K562 (cell line): ENCODE data around the gene PHF24. TPM values are rescaled to one million over a fixed set of nuclear protein-coding genes. Genes with fewer than 3 reads are reported as not detected.

Experiments
- ESRRB ChIP-seq: fragments of 250-450 bp; sonication (Bioruptor Pico); IDR thresholded peaks from 2 replicates; pipeline ENCODE4 v1.5.0; 2020; ENCODE audit warnings: mild to moderate bottlenecking, moderate library complexity, borderline replicate concordance
- HDGF ChIP-seq: fragments of 450-650 bp; IDR thresholded peaks from 2 replicates; pipeline ENCODE4 v1.6.1; 2016
- NCOA1 ChIP-seq: fragments of 450-650 bp; IDR thresholded peaks from 2 replicates; pipeline ENCODE4 v1.6.1; 2016; ENCODE audit warnings: low read depth
- NFRKB ChIP-seq: fragments of 450-650 bp; IDR thresholded peaks from 2 replicates; pipeline ENCODE4 v1.6.1; 2016; ENCODE audit warnings: low read depth
- NONO ChIP-seq, 2 experiments: fragments of 200-400 bp in 1 of 2; fragments of 450-650 bp in 1 of 2; formaldehyde crosslinking in 1 of 2; IDR thresholded peaks; 2 replicates each; pipeline ENCODE4 v1.6.1; 2017; ENCODE audit warnings: low read depth in 2 of 2, mild to moderate bottlenecking in 2 of 2, moderate library complexity in 2 of 2, low read length in 1 of 2
- SUPT5H ChIP-seq: fragments of 450-650 bp; IDR thresholded peaks from 2 replicates; pipeline ENCODE4 v1.6.1; 2016
- TAF9B ChIP-seq: fragments of 450-650 bp; IDR thresholded peaks from 2 replicates; pipeline ENCODE4 v1.6.1; 2018; ENCODE audit warnings: mild to moderate bottlenecking; ENCODE audit not compliant: partially characterized antibody
- ZBTB43 ChIP-seq: sonication (generic); formaldehyde crosslinking; IDR thresholded peaks from 2 replicates; pipeline ENCODE4 v1.8.0; 2023; ENCODE audit warnings: mild to moderate bottlenecking, missing genetic modification reagents
- ZNF121 ChIP-seq: sonication (generic); formaldehyde crosslinking; conservative IDR thresholded peaks from 2 replicates; pipeline ENCODE4 v1.8.0; 2022; ENCODE audit warnings: missing genetic modification reagents
- ZNF175 ChIP-seq: fragments of 200-800 bp; sonication (Bioruptor generic); IDR thresholded peaks from 2 replicates; pipeline ENCODE4 v1.6.1; 2016; ENCODE audit warnings: low read depth, mild to moderate bottlenecking, missing genetic modification characterization, missing compliant biosample characterization
- ZNF384 ChIP-seq: IDR thresholded peaks from 2 replicates; pipeline ENCODE4 v1.6.1; 2012; ENCODE audit warnings: low read depth, low read length, improper control_type of control experiment
- ZNF449 ChIP-seq: fragments of 250-450 bp; sonication (Bioruptor Pico); IDR thresholded peaks from 2 replicates; pipeline ENCODE4 v1.8.0; 2022; ENCODE audit warnings: moderate library complexity, mild to moderate bottlenecking, inconsistent platforms
- polyA plus RNA-seq, 8 experiments: library from polyadenylated mRNA; depleted of rRNA in 4 of 8; stranded (reverse) in 5 of 8; unstranded in 3 of 8; fragments of >200 nt; fragmentation: Nextera tagmentation in 2 of 8; fragmentation: Illumina TruSeq in 1 of 8; extraction: Ambion mirVana in 2 of 8; extraction: Trizol in 1 of 8; gene quantifications; 2 replicates each; pipeline versions ENCODE4 v1.2.1 to v1.2.3, GENCODE V29; 2011 to 2014; ENCODE audit warnings: inconsistent platforms in 1 of 8, missing spikeins in 1 of 8
- total RNA-seq, 7 experiments: library from RNA; depleted of rRNA in 6 of 7; stranded (reverse); fragments of >200 nt in 6 of 7; fragmentation: Illumina TruSeq in 2 of 7; extraction: Trizol in 2 of 7; gene quantifications; 2 replicates each; pipeline versions ENCODE4 v1.2.1 to v1.2.3, GENCODE V29; 2011 to 2021; ENCODE audit warnings: low replicate concordance in 1 of 7
- TF ChIP-seq, protein P1 (sequence below): fragments of 200-600 bp; sonication (generic); IDR thresholded peaks from one replicate; pipeline ENCODE4 v1.6.1; 2012; ENCODE audit warnings: mild to moderate bottlenecking, low read depth, low read length, inconsistent platforms
- TF ChIP-seq, protein P2 (sequence below): sonication (generic); formaldehyde crosslinking; IDR thresholded peaks from 2 replicates; pipeline ENCODE4 v1.9.0; 2022; ENCODE audit warnings: mild to moderate bottlenecking, missing genetic modification reagents

Gene PHF24
- total and polyA plus RNA-seq, 9 of the 15 experiments (the other 6 are each of a cell fraction or from before 2014, with no cell fraction given), result 0.01 TPM; not detected in 7

GRCh38 chr9:34994260-34994899, 36.3 kb downstream of the PHF24 start (continued):
- TF ChIP-seq, protein P1, sequence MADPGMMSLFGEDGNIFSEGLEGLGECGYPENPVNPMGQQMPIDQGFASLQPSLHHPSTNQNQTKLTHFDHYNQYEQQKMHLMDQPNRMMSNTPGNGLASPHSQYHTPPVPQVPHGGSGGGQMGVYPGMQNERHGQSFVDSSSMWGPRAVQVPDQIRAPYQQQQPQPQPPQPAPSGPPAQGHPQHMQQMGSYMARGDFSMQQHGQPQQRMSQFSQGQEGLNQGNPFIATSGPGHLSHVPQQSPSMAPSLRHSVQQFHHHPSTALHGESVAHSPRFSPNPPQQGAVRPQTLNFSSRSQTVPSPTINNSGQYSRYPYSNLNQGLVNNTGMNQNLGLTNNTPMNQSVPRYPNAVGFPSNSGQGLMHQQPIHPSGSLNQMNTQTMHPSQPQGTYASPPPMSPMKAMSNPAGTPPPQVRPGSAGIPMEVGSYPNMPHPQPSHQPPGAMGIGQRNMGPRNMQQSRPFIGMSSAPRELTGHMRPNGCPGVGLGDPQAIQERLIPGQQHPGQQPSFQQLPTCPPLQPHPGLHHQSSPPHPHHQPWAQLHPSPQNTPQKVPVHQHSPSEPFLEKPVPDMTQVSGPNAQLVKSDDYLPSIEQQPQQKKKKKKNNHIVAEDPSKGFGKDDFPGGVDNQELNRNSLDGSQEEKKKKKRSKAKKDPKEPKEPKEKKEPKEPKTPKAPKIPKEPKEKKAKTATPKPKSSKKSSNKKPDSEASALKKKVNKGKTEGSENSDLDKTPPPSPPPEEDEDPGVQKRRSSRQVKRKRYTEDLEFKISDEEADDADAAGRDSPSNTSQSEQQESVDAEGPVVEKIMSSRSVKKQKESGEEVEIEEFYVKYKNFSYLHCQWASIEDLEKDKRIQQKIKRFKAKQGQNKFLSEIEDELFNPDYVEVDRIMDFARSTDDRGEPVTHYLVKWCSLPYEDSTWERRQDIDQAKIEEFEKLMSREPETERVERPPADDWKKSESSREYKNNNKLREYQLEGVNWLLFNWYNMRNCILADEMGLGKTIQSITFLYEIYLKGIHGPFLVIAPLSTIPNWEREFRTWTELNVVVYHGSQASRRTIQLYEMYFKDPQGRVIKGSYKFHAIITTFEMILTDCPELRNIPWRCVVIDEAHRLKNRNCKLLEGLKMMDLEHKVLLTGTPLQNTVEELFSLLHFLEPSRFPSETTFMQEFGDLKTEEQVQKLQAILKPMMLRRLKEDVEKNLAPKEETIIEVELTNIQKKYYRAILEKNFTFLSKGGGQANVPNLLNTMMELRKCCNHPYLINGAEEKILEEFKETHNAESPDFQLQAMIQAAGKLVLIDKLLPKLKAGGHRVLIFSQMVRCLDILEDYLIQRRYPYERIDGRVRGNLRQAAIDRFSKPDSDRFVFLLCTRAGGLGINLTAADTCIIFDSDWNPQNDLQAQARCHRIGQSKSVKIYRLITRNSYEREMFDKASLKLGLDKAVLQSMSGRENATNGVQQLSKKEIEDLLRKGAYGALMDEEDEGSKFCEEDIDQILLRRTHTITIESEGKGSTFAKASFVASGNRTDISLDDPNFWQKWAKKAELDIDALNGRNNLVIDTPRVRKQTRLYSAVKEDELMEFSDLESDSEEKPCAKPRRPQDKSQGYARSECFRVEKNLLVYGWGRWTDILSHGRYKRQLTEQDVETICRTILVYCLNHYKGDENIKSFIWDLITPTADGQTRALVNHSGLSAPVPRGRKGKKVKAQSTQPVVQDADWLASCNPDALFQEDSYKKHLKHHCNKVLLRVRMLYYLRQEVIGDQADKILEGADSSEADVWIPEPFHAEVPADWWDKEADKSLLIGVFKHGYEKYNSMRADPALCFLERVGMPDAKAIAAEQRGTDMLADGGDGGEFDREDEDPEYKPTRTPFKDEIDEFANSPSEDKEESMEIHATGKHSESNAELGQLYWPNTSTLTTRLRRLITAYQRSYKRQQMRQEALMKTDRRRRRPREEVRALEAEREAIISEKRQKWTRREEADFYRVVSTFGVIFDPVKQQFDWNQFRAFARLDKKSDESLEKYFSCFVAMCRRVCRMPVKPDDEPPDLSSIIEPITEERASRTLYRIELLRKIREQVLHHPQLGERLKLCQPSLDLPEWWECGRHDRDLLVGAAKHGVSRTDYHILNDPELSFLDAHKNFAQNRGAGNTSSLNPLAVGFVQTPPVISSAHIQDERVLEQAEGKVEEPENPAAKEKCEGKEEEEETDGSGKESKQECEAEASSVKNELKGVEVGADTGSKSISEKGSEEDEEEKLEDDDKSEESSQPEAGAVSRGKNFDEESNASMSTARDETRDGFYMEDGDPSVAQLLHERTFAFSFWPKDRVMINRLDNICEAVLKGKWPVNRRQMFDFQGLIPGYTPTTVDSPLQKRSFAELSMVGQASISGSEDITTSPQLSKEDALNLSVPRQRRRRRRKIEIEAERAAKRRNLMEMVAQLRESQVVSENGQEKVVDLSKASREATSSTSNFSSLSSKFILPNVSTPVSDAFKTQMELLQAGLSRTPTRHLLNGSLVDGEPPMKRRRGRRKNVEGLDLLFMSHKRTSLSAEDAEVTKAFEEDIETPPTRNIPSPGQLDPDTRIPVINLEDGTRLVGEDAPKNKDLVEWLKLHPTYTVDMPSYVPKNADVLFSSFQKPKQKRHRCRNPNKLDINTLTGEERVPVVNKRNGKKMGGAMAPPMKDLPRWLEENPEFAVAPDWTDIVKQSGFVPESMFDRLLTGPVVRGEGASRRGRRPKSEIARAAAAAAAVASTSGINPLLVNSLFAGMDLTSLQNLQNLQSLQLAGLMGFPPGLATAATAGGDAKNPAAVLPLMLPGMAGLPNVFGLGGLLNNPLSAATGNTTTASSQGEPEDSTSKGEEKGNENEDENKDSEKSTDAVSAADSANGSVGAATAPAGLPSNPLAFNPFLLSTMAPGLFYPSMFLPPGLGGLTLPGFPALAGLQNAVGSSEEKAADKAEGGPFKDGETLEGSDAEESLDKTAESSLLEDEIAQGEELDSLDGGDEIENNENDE, result no peak
- TF ChIP-seq, protein P2, sequence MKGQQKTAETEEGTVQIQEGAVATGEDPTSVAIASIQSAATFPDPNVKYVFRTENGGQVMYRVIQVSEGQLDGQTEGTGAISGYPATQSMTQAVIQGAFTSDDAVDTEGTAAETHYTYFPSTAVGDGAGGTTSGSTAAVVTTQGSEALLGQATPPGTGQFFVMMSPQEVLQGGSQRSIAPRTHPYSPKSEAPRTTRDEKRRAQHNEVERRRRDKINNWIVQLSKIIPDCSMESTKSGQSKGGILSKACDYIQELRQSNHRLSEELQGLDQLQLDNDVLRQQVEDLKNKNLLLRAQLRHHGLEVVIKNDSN (CRISPR knock-in tag), result peak; percentile 71
- no peak for TF ChIP-seq NONO (IDR thresholded peaks at IDR 0.05; ENCODE audit: low read depth in 2 of 2, low read length in 1 of 2)
- no peak for TF ChIP-seq SUPT5H
- TF ChIP-seq NCOA1, result no peak
- no peak for TF ChIP-seq ZBTB43 (CRISPR knock-in tag)
- no peak for TF ChIP-seq ZNF175 (CRISPR knock-in tag)
- TF ChIP-seq TAF9B, result no peak
- TF ChIP-seq HDGF, result 0 out of 2 replicates have a peak, but pooled peaks have one; percentile 57
- no peak for TF ChIP-seq ZNF121 (CRISPR knock-in tag)
- TF ChIP-seq ESRRB (CRISPR knock-in tag), result no peak
- TF ChIP-seq ZNF449 (CRISPR knock-in tag), result no peak
- no peak for TF ChIP-seq ZNF384
- TF ChIP-seq NFRKB, result 0 out of 2 replicates have a peak, but pooled peaks have one; percentile 41
